Fibroblast of lung (primary cell): Measurements from ENCODE around the gene GCK.

Experiments used
- CTCF ChIP-seq, 2 donors: IDR thresholded peaks in 1 of 2; conservative IDR thresholded peaks in 1 of 2; 1 replicate in 1 of 2; 2 replicates in 1 of 2; pipeline ENCODE4 v1.5.1; 2011 to 2012; ENCODE audit warnings: low read length in 2 of 2, control low read depth in 1 of 2, inconsistent platforms in 1 of 2, low read depth in 1 of 2, mild to moderate bottlenecking in 1 of 2
- EZH2 ChIP-seq: IDR thresholded peaks from 2 replicates; pipeline ENCODE4 v1.5.1; 2012; ENCODE audit warnings: low read length, control low read depth, mild to moderate bottlenecking; ENCODE audit errors: missing control alignments

GRCh38 chr7:44124822-44125202, 64.4 kb downstream of the GCK start:
- TF ChIP-seq CTCF (conservative IDR thresholded peaks at IDR 0.05 in 1 of 2, IDR thresholded peaks at IDR 0.05 in 1 of 2; ENCODE audit: low read depth in 1 of 2, low read length in 2 of 2) (no peak), EZH2 (no peak)
